GM21528 (cell line): ENCODE measurements around the gene RNF220.

ENCODE experiments used
- ATAC-seq: cut with Tn5 transposase; IDR thresholded peaks from one replicate; pipeline ENCODE4 v1.9.1; 2021; ENCODE audit warnings: mild to moderate bottlenecking, moderate library complexity; ENCODE audit not compliant: unreplicated experiment, low FRiP score

The RNF220 gene

GRCh38 chr1:44405031-44405797, at the start of gene RNF220:
TSS of gene RNF220 (plus strand) at chr1:44405255.
- ATAC-seq: no peak

- ATAC-seq: no peak
Measured at GRCh38 chr1:44355582-44356305, 49.3 kb upstream of the RNF220 start.

- ATAC-seq: no peak
Measured at GRCh38 chr1:44357710-44358109, 47.3 kb upstream of the RNF220 start.

GRCh38 chr1:44359234-44359935, 45.7 kb upstream of the RNF220 start:
- no peak for ATAC-seq

GRCh38 chr1:44361478-44361877, 43.6 kb upstream of the RNF220 start:
- no peak for ATAC-seq

GRCh38 chr1:44366371-44366975, 38.6 kb upstream of the RNF220 start:
- ATAC-seq: no peak

GRCh38 chr1:44367944-44368343, 37.1 kb upstream of the RNF220 start:
- ATAC-seq: no peak

GRCh38 chr1:44368471-44369151, 36.4 kb upstream of the RNF220 start:
- ATAC-seq: no peak

GRCh38 chr1:44371206-44371605, 33.8 kb upstream of the RNF220 start:
- no peak for ATAC-seq

GRCh38 chr1:44375547-44375946, 29.5 kb upstream of the RNF220 start:
- ATAC-seq: no peak

- ATAC-seq: no peak
Measured at GRCh38 chr1:44377925-44378784, 26.9 kb upstream of the RNF220 start.

- no peak for ATAC-seq
Measured at GRCh38 chr1:44380666-44381177, 24.3 kb upstream of the RNF220 start.

- ATAC-seq: no peak
Measured at GRCh38 chr1:44388551-44388950, 16.5 kb upstream of the RNF220 start.

- ATAC-seq: no peak
Measured at GRCh38 chr1:44389437-44389836, 15.6 kb upstream of the RNF220 start.

GRCh38 chr1:44390277-44390676, 14.8 kb upstream of the RNF220 start:
- ATAC-seq: no peak

GRCh38 chr1:44401256-44402228, 3.5 kb upstream of the RNF220 start:
- ATAC-seq: no peak

GRCh38 chr1:44405798-44406736, 1.0 kb downstream of the RNF220 start:
- no peak for ATAC-seq
